ENCODE measurements around the gene ANXA2. TPM values are rescaled to one million over a fixed set of nuclear protein-coding genes. Genes with fewer than 3 reads are reported as not detected.

Gene ANXA2
- polyA plus RNA-seq, 1 donor (not counting 4 experiments of a cell fraction or from before 2014, with no cell fraction given), result 11,017 TPM

DNA sequence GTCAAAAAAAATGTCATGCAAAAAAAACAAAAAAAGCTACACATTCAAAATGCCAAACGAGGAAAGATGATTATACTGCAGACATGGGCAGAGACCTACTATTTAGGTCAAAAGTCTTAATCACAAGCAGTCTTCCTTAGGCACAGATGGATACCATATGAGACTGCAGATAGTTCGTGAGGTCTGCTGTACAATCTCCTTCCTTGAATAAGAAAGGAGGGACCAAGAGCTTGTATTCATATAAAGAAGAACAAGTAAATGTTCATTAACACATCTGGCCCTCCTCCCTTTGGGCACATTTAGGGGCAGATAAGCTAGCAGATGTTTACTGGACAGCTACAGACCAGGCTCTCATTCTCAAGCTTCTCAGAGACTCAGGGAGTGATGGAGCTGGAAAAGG lies 45.3 kb downstream of the ANXA2 start:
- Histone ChIP-seq H3K9me1 (ENCODE audit: control insufficient read depth, extremely low read depth, insufficient read depth, low read length) (peaks cover 3% of the 10 kb centered on the region), H4K20me1 (ENCODE audit: control insufficient read depth, extremely low read depth, insufficient read depth, low read length) (peaks cover 83% of the 10 kb centered on the region), H3K79me2 (ENCODE audit: control insufficient read depth, insufficient read depth, low read length) (peaks cover 10% of the 10 kb centered on the region), H3K4me3 (ENCODE audit: control insufficient read depth in 2 of 3, extremely low read depth in 1 of 3, insufficient read depth in 2 of 3, low read depth in 1 of 3, low read length in 3 of 3) (no peak overlapping the region), H3K9me3 (ENCODE audit: control insufficient read depth, low read depth, low read length) (no peaks in the 10 kb centered on the region), H3K9ac (ENCODE audit: control insufficient read depth, extremely low read depth, insufficient read depth, low read length) (no peak overlapping the region), H3K27me3 (ENCODE audit: control insufficient read depth, extremely low read depth, insufficient read depth, low read length) (no peaks in the 10 kb centered on the region), H3K4me2 (ENCODE audit: control insufficient read depth, extremely low read depth, insufficient read depth, low read depth, low read length) (no peak overlapping the region), H3K36me3 (ENCODE audit: control insufficient read depth in 2 of 2, extremely low read depth in 1 of 2, insufficient read depth in 2 of 2, low read length in 2 of 2) (peaks cover 56 to 87% of the 10 kb centered on the region in 2 experiments), H2AFZ (ENCODE audit: control insufficient read depth, low read length) (no peak overlapping the region), H3K4me1 (ENCODE audit: control insufficient read depth, extremely low read depth, insufficient read depth, low read length) (no peaks in the 10 kb centered on the region), H3K27ac (ENCODE audit: control insufficient read depth, insufficient read depth, low read length) (no peak overlapping the region)
- TF ChIP-seq, protein P1, sequence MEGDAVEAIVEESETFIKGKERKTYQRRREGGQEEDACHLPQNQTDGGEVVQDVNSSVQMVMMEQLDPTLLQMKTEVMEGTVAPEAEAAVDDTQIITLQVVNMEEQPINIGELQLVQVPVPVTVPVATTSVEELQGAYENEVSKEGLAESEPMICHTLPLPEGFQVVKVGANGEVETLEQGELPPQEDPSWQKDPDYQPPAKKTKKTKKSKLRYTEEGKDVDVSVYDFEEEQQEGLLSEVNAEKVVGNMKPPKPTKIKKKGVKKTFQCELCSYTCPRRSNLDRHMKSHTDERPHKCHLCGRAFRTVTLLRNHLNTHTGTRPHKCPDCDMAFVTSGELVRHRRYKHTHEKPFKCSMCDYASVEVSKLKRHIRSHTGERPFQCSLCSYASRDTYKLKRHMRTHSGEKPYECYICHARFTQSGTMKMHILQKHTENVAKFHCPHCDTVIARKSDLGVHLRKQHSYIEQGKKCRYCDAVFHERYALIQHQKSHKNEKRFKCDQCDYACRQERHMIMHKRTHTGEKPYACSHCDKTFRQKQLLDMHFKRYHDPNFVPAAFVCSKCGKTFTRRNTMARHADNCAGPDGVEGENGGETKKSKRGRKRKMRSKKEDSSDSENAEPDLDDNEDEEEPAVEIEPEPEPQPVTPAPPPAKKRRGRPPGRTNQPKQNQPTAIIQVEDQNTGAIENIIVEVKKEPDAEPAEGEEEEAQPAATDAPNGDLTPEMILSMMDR (optimal IDR thresholded peaks at IDR 0.05 in 1 of 3, IDR thresholded peaks at IDR 0.05 in 1 of 3, conservative IDR thresholded peaks at IDR 0.05 in 1 of 3; ENCODE audit: extremely low read depth in 1 of 3, insufficient read depth in 2 of 3, low read length in 3 of 3), result no peak
- no peak for TF ChIP-seq EZH2 (IDR thresholded peaks at IDR 0.05; ENCODE audit: low read length)
- DNase-seq (ENCODE audit: low read depth, low spot score), result peak; percentile 25
- dilution Hi-C loops (cut with MboI; ENCODE audit: extremely low pct_ligation_motif_present, low sequenced_read_pairs), result no loop called here
- no peak for FAIRE-seq

DNA sequence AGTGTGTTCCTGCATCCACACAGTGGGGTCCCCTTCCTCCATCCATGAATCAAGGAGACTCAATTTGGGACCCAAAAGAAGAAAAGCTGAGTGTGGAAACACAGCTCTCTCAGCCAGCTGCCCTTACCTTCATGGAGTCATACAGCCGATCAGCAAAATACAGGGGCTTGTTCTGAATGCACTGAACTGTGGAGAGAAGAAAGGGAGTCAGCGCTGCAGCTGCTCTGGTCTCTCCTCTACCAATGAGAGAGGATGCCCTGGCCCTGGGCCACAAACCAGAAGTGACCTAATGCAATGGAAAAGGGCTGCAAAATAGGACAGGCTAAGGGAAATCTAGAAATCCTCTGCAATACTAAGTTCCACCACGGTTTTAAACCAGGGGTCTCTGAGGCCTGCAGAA lies 46.7 kb downstream of the ANXA2 start:
- Histone ChIP-seq H3K79me2 (ENCODE audit: control insufficient read depth, insufficient read depth, low read length) (peaks cover 4% of the 10 kb centered on the region), H3K9me3 (ENCODE audit: control insufficient read depth, low read depth, low read length) (no peaks in the 10 kb centered on the region), H3K4me2 (ENCODE audit: control insufficient read depth, extremely low read depth, insufficient read depth, low read depth, low read length) (no peak overlapping the region), H3K4me1 (ENCODE audit: control insufficient read depth, extremely low read depth, insufficient read depth, low read length) (no peaks in the 10 kb centered on the region), H3K9me1 (ENCODE audit: control insufficient read depth, extremely low read depth, insufficient read depth, low read length) (peaks cover 3% of the 10 kb centered on the region), H3K36me3 (ENCODE audit: control insufficient read depth in 2 of 2, extremely low read depth in 1 of 2, insufficient read depth in 2 of 2, low read length in 2 of 2) (peaks cover 56 to 86% of the 10 kb centered on the region in 2 experiments), H3K9ac (ENCODE audit: control insufficient read depth, extremely low read depth, insufficient read depth, low read length) (no peak overlapping the region), H3K4me3 (ENCODE audit: control insufficient read depth in 2 of 3, extremely low read depth in 1 of 3, insufficient read depth in 2 of 3, low read depth in 1 of 3, low read length in 3 of 3) (no peak overlapping the region), H4K20me1 (ENCODE audit: control insufficient read depth, extremely low read depth, insufficient read depth, low read length) (peaks cover 86% of the 10 kb centered on the region), H2AFZ (ENCODE audit: control insufficient read depth, low read length) (no peak overlapping the region), H3K27me3 (ENCODE audit: control insufficient read depth, extremely low read depth, insufficient read depth, low read length) (no peaks in the 10 kb centered on the region), H3K27ac (ENCODE audit: control insufficient read depth, insufficient read depth, low read length) (no peak overlapping the region)
- TF ChIP-seq, protein P1 (optimal IDR thresholded peaks at IDR 0.05 in 1 of 3, IDR thresholded peaks at IDR 0.05 in 1 of 3, conservative IDR thresholded peaks at IDR 0.05 in 1 of 3; ENCODE audit: extremely low read depth in 1 of 3, insufficient read depth in 2 of 3, low read length in 3 of 3), result no peak
- TF ChIP-seq EZH2 (IDR thresholded peaks at IDR 0.05; ENCODE audit: low read length), result no peak
- FAIRE-seq (no peak), DNase-seq (ENCODE audit: low read depth, low spot score) (peak; percentile 15)
- dilution Hi-C loops (cut with MboI; ENCODE audit: extremely low pct_ligation_motif_present, low sequenced_read_pairs), result no loop called here
